ENCODE results near the gene MORF4L2.

DNA sequence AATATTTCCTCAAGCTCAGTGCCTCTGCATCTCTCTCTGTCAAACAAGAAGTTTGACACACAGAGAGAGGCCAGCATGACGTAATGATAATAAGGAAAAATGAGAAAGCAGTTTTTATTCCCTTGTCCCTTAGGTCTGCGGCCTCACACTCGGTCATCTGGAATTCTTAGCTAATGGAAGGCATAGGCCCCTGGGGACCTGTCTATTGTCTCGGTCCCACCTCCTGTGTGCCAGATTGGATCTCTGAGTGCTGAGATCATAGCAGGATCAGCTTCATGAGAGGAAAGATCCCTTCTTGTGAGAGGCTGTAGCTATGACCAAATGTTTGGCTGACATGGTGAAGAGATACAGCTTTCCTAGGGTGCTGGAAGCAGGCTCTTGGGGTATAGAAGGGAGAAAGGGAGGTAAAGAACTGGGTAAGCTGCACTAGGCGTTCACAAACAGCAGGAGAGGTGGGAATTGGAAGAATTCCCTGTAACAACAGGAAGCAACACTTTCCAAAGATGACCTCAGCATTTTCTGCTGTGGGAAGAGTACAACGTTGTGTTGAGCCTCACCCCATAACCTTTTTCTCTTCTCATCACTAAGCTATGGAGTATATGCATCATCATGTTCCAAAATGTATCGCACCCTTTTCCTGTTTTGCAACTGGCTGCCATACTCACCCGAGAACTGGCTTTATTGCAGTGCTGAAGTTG is 44.4 kb upstream of the MORF4L2 start:
- TF ChIP-seq, protein P1, sequence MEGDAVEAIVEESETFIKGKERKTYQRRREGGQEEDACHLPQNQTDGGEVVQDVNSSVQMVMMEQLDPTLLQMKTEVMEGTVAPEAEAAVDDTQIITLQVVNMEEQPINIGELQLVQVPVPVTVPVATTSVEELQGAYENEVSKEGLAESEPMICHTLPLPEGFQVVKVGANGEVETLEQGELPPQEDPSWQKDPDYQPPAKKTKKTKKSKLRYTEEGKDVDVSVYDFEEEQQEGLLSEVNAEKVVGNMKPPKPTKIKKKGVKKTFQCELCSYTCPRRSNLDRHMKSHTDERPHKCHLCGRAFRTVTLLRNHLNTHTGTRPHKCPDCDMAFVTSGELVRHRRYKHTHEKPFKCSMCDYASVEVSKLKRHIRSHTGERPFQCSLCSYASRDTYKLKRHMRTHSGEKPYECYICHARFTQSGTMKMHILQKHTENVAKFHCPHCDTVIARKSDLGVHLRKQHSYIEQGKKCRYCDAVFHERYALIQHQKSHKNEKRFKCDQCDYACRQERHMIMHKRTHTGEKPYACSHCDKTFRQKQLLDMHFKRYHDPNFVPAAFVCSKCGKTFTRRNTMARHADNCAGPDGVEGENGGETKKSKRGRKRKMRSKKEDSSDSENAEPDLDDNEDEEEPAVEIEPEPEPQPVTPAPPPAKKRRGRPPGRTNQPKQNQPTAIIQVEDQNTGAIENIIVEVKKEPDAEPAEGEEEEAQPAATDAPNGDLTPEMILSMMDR (IDR thresholded peaks at IDR 0.05) = no peak
- no peak for TF ChIP-seq POLR2A (IDR thresholded peaks at IDR 0.05)

All from uterus (tissue), 2 donors.